HG03066 (cell line): ENCODE data around the gene PRDM16.
"Not testable (repeated sequence)": the region's sequence is repeated elsewhere in the genome, so short reads cannot be mapped to it uniquely, and the experiment has no call there.

ENCODE experiments used
- ATAC-seq: cut with Tn5 transposase; IDR thresholded peaks from one replicate; pipeline ENCODE4 v1.9.1; 2021; ENCODE audit warnings: low read depth; ENCODE audit not compliant: unreplicated experiment

Gene PRDM16

GRCh38 chr1:3080053-3080955 lies 11.3 kb downstream of the PRDM16 start:
- no peak for ATAC-seq

- ATAC-seq = no peak
These were observed 12.2 kb downstream of the PRDM16 start for GRCh38 chr1:3081171-3081683.

- ATAC-seq = no peak
These were observed 13.0 kb downstream of the PRDM16 start for GRCh38 chr1:3082051-3082450.

GRCh38 chr1:3082571-3083516 lies 13.8 kb downstream of the PRDM16 start:
- no peak for ATAC-seq

DNA sequence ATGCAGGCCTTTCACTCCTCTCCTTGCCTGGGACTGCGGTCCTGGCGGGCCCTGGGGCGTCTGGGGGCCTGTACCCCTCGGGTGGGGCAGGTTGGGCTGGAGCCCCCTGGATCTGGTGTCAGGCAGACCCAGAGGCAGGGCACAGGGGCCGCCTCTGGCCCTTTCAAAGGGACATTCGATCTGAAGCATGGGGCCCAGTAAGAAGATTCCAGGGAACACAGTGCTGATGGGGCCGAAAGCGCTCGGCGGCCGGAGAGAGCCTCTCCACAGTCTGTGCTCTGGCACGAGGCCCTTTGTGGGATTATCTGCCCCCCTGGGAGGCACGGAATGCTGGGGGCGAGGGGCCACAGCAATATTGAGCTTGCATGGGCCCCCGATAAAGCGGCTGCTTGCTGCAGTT lies 15.2 kb downstream of the PRDM16 start:
- ATAC-seq = no peak

DNA sequence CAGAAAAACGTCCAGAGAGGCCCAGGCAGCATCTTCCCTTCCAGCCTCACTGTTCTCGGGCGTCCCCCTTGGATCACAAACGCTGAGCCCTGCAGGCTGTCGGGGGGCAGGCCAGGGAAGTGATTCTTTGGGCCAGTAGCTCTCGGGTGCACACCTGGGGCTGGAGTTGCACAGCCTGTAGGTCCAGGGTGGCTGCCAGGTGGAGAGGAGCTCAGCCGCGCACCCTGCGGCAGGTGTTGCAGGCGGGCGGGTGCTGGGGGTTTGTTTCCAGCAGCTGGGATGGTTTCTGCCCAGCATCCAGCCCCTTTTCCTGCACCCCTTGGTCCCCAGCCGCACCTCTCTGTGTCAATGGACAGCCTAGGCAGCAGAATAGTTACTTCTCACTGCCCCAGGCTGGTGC lies 15.7 kb downstream of the PRDM16 start:
- no peak for ATAC-seq

DNA sequence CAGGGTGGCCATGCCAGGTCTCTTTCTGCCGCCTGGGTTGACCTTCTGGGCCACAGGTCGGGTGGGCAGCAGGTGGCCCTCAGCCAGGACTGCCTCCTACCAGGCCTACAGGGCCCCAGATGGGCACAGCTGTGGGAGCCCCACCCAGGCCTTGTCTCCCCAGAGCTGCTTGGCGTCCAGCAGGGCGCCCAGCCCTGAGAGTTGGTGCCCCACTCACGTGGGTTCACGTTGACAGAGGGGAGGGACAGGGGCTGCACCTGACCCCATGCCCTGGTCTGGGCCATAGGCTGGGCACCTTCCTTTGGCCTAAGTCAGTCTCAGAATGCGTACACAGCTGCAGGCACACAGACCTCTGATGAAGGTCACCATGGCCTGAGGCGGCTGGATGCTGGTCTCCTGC lies 16.7 kb downstream of the PRDM16 start:
- no peak for ATAC-seq

GRCh38 chr1:3086272-3086974 lies 17.4 kb downstream of the PRDM16 start:
- ATAC-seq = no peak

DNA sequence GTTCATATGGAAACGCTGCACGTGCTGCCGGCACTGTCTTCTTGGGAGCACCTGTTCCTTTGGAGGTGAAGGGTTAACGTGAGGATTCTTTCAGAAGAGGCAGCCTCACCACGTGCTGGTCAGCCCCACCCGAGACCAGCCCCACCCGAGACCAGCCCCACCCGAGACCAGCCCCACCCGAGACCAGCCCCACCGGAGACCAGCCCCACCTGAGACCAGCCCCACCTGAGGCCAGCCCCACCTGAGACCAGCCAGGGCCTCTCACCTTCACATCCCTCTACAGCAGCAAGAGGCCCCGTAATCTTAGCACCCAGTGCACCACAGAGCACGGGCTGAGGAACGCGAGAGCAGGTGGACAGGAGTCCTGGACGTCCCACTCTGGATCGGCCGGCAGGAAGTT lies 18.0 kb downstream of the PRDM16 start:
- no peak for ATAC-seq

DNA sequence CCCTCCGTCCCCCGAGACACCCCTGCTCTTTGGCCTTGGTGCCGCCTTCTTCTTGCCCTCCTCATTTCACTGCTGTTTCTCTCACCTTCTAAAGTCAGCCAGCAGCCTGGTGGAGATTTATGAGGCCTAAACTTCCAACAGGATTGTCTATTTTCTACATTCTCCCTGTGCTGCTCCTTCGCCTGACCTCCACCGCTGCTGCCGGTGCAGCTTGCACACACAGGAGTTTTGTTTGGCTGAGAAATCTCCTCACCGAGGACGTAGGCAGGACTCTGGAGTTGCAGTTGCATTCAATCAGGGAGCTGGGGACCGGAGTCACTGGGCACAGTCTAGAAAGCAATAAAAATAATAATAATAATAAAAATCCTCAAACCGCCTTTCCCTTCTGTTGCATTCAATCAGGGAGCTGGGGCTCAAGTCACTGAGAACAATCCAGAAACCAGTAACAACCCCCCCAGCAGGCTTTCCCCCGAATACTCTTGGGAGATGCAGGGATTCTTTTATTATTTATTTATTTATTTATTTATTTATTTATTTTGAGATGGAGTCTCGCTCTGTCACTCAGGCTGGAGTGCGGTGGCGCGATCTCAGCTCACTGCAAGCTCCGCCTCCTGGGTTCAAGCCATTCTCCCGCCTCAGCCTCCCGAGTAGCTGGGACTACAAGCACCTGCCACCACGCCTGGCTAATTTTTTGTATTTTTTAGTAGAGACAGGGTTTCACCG lies 19.1 kb downstream of the PRDM16 start:
- not testable (repeated sequence) for ATAC-seq

GRCh38 chr1:3089490-3089889 lies 20.5 kb downstream of the PRDM16 start:
- no peak for ATAC-seq

DNA sequence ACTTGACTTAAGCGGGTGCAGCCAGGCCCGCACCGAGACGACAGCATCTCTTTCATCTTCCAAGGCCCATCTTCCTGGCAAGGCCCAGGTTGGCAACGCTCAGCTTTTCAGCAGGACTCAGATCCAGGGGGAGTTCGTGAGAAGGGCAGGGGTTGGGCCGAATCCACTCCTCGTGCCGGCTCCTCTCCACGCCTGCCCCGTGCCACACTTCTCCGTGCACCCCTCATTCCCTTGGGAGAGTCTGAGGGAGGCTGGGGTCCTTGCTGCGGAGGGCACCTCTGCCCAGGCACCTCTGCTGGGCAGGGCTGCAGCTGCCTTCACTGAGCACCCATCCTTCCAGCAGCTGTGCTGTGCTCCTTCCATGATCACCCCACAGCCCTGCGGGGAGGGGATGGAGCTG lies 22.3 kb downstream of the PRDM16 start:
- ATAC-seq = no peak

DNA sequence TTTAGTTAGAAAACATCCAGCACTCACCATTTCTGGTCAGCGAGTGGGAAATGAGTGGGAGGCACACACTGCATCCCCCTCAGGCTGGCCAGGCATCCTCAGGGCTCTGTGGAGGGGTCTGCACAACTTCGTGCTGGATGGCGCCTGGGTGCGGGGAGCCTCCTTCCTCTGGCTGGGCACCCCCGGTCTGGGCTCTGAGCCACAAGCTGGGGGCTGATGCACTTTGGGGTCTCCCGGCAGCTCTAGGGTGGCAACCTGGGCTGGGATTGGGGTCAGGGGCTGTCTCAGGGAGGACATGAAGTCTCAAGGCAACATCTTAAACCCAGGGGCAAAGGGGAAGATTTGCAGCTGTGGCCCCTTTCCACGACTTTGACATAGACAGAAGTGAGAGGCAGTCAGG lies 23.5 kb downstream of the PRDM16 start:
- ATAC-seq = no peak

GRCh38 chr1:3093898-3094626 lies 25.1 kb downstream of the PRDM16 start:
- ATAC-seq = no peak

DNA sequence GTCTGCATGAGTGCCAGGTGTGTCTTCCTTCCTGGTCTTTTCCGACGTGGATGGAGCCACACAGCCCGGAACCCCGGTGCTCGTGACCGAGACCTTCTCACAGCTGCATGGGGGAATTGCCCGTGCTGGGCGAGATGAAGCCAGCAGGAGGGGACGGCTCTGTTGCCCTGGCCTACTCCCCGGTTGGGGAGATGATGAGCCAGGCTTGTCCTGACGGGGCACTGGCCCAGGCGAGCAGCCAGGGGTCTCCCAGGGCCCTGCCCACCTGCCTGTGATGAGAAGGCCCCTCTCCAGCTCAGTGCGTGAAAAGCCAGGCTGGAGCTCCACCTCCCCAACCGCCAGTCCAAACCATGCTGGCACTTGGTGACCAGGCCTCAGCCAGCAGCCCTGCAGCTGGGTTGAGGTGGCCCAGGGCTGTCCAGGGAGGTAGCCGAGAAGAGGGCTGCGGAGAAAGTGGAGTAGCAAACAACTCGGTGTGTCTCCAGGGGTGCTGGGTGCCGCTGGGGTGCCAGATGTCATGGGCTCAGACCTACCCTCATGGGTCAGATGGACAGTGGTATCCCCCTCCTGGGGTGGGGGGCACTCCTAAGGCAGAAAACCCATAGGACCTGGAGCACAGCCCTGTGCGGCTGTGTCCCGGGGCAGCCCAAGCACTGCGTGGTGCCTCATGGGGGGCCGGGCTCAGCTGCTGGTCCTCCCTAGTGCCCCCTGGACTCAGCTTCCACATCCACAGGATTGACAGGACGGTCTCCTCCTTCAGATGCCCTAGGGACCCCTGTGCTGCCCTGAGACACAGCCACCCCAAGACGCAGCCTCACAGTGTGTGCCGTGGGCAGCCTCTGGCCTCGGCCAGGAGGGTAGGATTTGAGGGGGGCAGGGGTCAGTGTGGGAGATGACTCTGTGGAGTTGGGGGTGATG lies 26.1 kb downstream of the PRDM16 start:
- no peak for ATAC-seq

DNA sequence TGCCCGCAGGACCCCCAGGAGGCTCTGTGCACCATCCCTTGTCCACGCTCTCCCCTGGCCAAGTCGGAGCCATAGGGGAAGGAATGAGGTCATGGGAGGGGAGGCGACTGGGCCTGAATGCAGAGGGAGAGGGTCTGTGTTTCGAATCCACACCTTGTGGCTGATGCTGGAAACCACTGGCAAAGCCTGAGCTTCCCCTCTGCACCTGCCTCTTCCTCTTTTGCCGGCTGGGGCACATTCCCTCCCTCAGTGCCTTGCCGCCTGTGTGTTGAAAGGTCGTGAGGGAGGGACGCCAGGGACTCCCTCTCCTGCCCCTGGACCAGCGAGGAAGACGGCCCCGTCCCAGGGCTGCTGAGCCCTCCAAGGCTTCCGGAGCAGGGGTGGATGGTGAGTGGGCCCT lies 27.3 kb downstream of the PRDM16 start:
- ATAC-seq = no peak

DNA sequence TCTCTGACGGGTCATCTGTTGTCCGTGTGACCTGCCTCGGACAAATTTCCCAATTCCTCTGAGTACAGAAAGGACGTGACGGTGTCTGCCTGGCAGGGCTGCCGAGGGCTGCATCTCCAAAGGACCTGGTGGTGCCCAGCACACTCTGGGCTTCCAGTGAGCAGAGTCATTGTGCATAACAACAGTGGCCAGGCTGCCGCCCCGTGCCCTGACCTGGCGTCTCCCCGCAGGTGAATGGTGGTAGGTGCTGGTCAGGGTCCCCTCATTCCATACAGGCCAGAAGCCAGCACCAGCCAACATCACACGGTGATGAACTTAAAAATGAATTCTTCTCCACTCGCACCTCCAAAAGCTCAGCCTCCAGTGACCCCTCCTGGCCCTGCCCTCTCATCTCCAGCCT lies 28.2 kb downstream of the PRDM16 start:
- ATAC-seq = no peak

- ATAC-seq = no peak
These were observed 28.9 kb downstream of the PRDM16 start for GRCh38 chr1:3097861-3098260.
